Tibial nerve (tissue), 4 donors: Measurements from ENCODE around the gene PCBP1. TPM values are rescaled to one million over a fixed set of nuclear protein-coding genes. Genes with fewer than 3 reads are reported as not detected.
"Not testable (repeated sequence)": the region's sequence is repeated elsewhere in the genome, so short reads cannot be mapped to it uniquely, and the experiment has no call there.

Source experiments
- DNase-seq, 2 donors: peaks; one replicate each; pipeline ENCODE4 v3.0.0-alpha.2; 2019; ENCODE audit warnings: low spot score in 2 of 2
- H3K27ac ChIP-seq, 4 donors: fragments of 200-600 bp; sonication (generic) in 3 of 4; one replicate each; pipeline ENCODE4 v1.5.1; 2017 to 2019; ENCODE audit warnings: mild to moderate bottlenecking in 1 of 4
- H3K27me3 ChIP-seq, 2 donors: fragments of 200-600 bp; sonication (generic) in 1 of 2; one replicate each; pipeline versions ENCODE4 v1.5.1 to v1.6.0; 2017 to 2019
- H3K36me3 ChIP-seq, 3 donors: fragments of 200-600 bp; sonication (generic); one replicate each; pipeline ENCODE4 v1.5.1; 2018 to 2019
- H3K4me1 ChIP-seq, 4 donors: fragments of 200-600 bp; sonication (generic) in 3 of 4; one replicate each; pipeline ENCODE4 v1.5.1; 2017 to 2019
- H3K4me3 ChIP-seq, 4 donors: fragments of 200-600 bp; sonication (generic) in 3 of 4; one replicate each; pipeline ENCODE4 v1.5.1; 2017 to 2019; ENCODE audit warnings: mild to moderate bottlenecking in 1 of 4, moderate library complexity in 1 of 4
- H3K9me3 ChIP-seq, 4 donors: fragments of 200-600 bp; sonication (generic) in 3 of 4; one replicate each; pipeline ENCODE4 v1.5.1; 2017 to 2019
- CTCF ChIP-seq, 5 experiments: fragments of 200-600 bp in 3 of 5; fragments of 450-650 bp in 2 of 5; sonication (generic) in 3 of 5; IDR thresholded peaks; one replicate each; pipeline ENCODE4 v1.5.1; 2016 to 2019; ENCODE audit warnings: antibody characterized with exemption in 5 of 5, mild to moderate bottlenecking in 3 of 5, moderate library complexity in 2 of 5
- EP300 ChIP-seq, 2 donors: sonication (generic); formaldehyde crosslinking; IDR thresholded peaks; one replicate each; pipeline ENCODE4 v1.6.1; 2017; ENCODE audit warnings: antibody characterized with exemption in 2 of 2, mild to moderate bottlenecking in 1 of 2
- POLR2A ChIP-seq, 2 donors: fragments of 450-650 bp; IDR thresholded peaks; one replicate each; pipeline ENCODE4 v1.6.1; 2017; ENCODE audit warnings: antibody characterized with exemption in 2 of 2, mild to moderate bottlenecking in 2 of 2, moderate library complexity in 2 of 2
- WGBS, 2 donors: methylation state at CpG; one replicate each; pipeline ENCODE4 v1.1.5; 2018; 5-methylcytosine and 5-hydroxymethylcytosine counted together
- total RNA-seq, 4 donors: library from RNA; depleted of rRNA; stranded (reverse); fragments of >200 nt; gene quantifications; one replicate each; pipeline ENCODE4 v1.1.0, GENCODE V29; 2016

Gene PCBP1
- total RNA-seq, 4 donors from 2014 or later: 157 to 203 (median 188) TPM

DNA sequence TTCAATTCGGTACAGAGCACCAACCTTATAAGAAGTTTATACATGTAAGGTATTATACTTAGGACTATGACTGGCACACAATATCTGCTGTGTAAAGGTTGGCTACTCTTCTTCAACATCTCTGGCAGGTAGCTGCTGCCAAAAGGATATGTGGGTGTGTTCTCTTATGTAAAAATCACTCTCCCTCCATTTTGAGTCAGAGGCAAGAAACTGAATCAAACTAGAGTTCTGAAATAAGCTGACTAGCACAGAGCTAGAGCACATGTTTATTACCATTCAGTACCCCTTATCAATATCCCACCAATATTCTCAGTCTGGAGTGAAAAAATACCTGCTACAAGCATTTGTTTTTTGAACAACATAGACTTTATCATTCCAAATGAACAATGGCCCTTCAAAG lies 38.0 kb upstream of the PCBP1 start:
- Histone ChIP-seq H3K4me3 (no peak overlapping the region), H3K9me3 (no peaks in the 10 kb centered on the region), H3K27ac (no peak overlapping the region), H3K27me3 (no peaks in the 10 kb centered on the region), H3K36me3 (peaks cover 0 to 93% (median 20%) of the 10 kb centered on the region in 3 donors), H3K4me1 (no peaks in the 10 kb centered on the region)
- TF ChIP-seq CTCF (IDR thresholded peaks at IDR 0.05) (no peak), EP300 (IDR thresholded peaks at IDR 0.05) (no peak), POLR2A (IDR thresholded peaks at IDR 0.05) (no peak)
- no peak for DNase-seq
- WGBS, 2 donors: 96 to 100% methylated on average over 1 of the region's 1 CpG

DNA sequence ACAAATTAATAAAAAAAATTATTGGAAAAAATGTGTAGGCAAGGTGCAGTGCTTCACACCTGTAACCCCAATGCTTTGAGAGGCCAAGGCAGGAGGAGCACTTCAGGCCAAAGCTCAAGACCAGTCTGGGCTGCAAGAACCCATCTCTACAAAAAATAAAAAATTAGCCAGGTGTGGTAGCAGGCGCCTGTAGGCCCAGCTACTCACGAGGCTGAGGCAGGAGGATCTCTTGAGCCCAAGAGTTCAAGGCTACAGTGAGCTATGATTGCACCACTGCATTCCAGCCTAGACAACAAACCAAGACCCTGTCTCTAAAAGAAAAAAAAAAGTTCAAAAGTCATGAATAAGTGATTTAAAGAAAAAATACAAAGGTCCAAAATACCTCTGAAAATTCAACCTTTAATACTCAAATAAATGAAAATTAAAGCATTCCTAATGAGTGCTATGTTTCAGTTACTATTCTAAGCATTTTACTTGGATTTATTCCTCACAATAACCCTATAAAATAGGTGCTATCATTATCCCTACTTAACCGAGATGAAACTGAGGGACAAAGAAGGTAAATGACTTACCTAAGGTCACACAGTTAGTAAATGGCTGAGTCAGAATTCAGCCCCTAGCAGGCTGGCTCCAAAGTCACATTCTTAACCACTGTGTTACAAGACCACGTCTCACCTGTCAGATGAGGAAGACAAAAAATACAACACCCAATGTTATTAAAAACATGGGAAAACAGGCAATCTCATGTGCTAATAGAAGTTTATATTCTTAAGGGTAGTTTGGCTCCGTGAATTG lies 36.4 kb upstream of the PCBP1 start:
- no peaks in the 10 kb centered on the region for H3K27me3 ChIP-seq
- H3K27ac ChIP-seq: no peak overlapping the region
- H3K4me3 ChIP-seq: no peak overlapping the region
- DNase-seq: no peak
- WGBS, 2 donors: 81 to 90% methylated on average over 5 of the region's 5 CpGs
- H3K4me1 ChIP-seq: no peaks in the 10 kb centered on the region
- peaks cover 0 to 94% (median 26%) of the 10 kb centered on the region in 3 donors for H3K36me3 ChIP-seq
- H3K9me3 ChIP-seq: no peaks in the 10 kb centered on the region
- TF ChIP-seq CTCF (IDR thresholded peaks at IDR 0.05): no peak
- TF ChIP-seq EP300 (IDR thresholded peaks at IDR 0.05): no peak
- no peak for TF ChIP-seq POLR2A (IDR thresholded peaks at IDR 0.05)

- not testable (repeated sequence) for H3K4me3 ChIP-seq, H3K27ac ChIP-seq, H3K4me1 ChIP-seq, H3K27me3 ChIP-seq, H3K9me3 ChIP-seq, DNase-seq
- H3K36me3 ChIP-seq: peaks cover 0 to 95% (median 13%) of the 10 kb centered on the region in 3 donors
- 94 to 100% methylated on average over 4 of the region's 4 CpGs for whole genome bisulfite sequencing, 2 donors
Measured at GRCh38 chr2:70055259-70055658, 32.0 kb upstream of the PCBP1 start.

- WGBS, 2 donors: 84 to 95% methylated on average over 2 of the region's 2 CpGs
- H3K36me3 ChIP-seq: peaks cover 0 to 90% (median 0%) of the 10 kb centered on the region in 3 donors
- H3K4me1 ChIP-seq: no peaks in the 10 kb centered on the region
- H3K27me3 ChIP-seq: no peaks in the 10 kb centered on the region
- no peak for DNase-seq
- no peak overlapping the region for H3K27ac ChIP-seq
- H3K4me3 ChIP-seq: no peak overlapping the region
- TF ChIP-seq EP300 (IDR thresholded peaks at IDR 0.05) (no peak), POLR2A (IDR thresholded peaks at IDR 0.05) (no peak), CTCF (IDR thresholded peaks at IDR 0.05) (no peak)
- H3K9me3 ChIP-seq: no peaks in the 10 kb centered on the region
Measured at GRCh38 chr2:70061317-70061716, 26.0 kb upstream of the PCBP1 start.

GRCh38 chr2:70062270-70062669 lies 25.0 kb upstream of the PCBP1 start:
- peaks cover 0 to 92% (median 0%) of the 10 kb centered on the region in 3 donors for H3K36me3 ChIP-seq
- no peak for DNase-seq
- H3K4me1 ChIP-seq: no peaks in the 10 kb centered on the region
- no peak overlapping the region for H3K4me3 ChIP-seq
- no peak for TF ChIP-seq EP300 (IDR thresholded peaks at IDR 0.05)
- no peak for TF ChIP-seq CTCF (IDR thresholded peaks at IDR 0.05)
- no peak for TF ChIP-seq POLR2A (IDR thresholded peaks at IDR 0.05)
- H3K27ac ChIP-seq: no peak overlapping the region
- H3K9me3 ChIP-seq: no peaks in the 10 kb centered on the region
- 97 to 98% methylated on average over 2 of the region's 2 CpGs for WGBS, 2 donors
- H3K27me3 ChIP-seq: no peaks in the 10 kb centered on the region
